ENCODE data around the gene LY86.

- TF ChIP-seq SETDB1 (CRISPR knock-in tag; IDR thresholded peaks at IDR 0.05; ENCODE audit: borderline replicate concordance) (no peak), ZFP36 (IDR thresholded peaks at IDR 0.05; ENCODE audit: borderline replicate concordance, low read depth, low read length, partially characterized antibody) (no peak)
These were observed 97.7 kb downstream of the LY86 start for GRCh38 chr6:6686176-6686575.
